Measurements from ENCODE around the gene LTN1.

- no peak for TF ChIP-seq POLR2A (IDR thresholded peaks at IDR 0.05; ENCODE audit: extremely low read depth, insufficient read length)
- TF ChIP-seq, protein P1, sequence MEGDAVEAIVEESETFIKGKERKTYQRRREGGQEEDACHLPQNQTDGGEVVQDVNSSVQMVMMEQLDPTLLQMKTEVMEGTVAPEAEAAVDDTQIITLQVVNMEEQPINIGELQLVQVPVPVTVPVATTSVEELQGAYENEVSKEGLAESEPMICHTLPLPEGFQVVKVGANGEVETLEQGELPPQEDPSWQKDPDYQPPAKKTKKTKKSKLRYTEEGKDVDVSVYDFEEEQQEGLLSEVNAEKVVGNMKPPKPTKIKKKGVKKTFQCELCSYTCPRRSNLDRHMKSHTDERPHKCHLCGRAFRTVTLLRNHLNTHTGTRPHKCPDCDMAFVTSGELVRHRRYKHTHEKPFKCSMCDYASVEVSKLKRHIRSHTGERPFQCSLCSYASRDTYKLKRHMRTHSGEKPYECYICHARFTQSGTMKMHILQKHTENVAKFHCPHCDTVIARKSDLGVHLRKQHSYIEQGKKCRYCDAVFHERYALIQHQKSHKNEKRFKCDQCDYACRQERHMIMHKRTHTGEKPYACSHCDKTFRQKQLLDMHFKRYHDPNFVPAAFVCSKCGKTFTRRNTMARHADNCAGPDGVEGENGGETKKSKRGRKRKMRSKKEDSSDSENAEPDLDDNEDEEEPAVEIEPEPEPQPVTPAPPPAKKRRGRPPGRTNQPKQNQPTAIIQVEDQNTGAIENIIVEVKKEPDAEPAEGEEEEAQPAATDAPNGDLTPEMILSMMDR (IDR thresholded peaks at IDR 0.05; ENCODE audit: low read depth, low read length), result no peak
- TF ChIP-seq MAX (IDR thresholded peaks at IDR 0.05; ENCODE audit: low read depth, low read length), result no peak
These were observed 106.9 kb downstream of the LTN1 start for GRCh38 chr21:28885853-28886177.
